Panc1 (cell line): ENCODE measurements around the gene SCNN1B. TPM values are rescaled to one million over a fixed set of nuclear protein-coding genes. Genes with fewer than 3 reads are reported as not detected.

Experiments
- ATAC-seq: fragments of 200-7000 bp; cut with Tn5 transposase; 2 replicates; pipeline ENCODE4 v1.9.1; 2020; ENCODE audit warnings: mild to moderate bottlenecking, moderate library complexity
- BruUV-seq: library from RNA; stranded (reverse); fragments of 400-500 nt; replicated peaks from 2 replicates; lab custom pipeline; 2021; lab: Mats Ljungman, UMichigan
- CTCF ChIA-PET: fragments of 300-600 bp; sonication (Branson Sonifier 250); formaldehyde crosslinking; loops from one replicate; lab custom pipeline; 2022; ENCODE audit warnings: antibody characterized with exemption; lab: Charles Lee
- POLR2A ChIA-PET: fragments of 300-600 bp; sonication (Branson Sonifier 250); formaldehyde crosslinking; loops from one replicate; lab custom pipeline; 2022; ENCODE audit warnings: antibody characterized with exemption; lab: Charles Lee
- DNase-seq: peaks from one replicate; pipeline ENCODE4 v3.0.0-alpha.2; 2010; ENCODE audit warnings: low read depth, low spot score
- H3K27ac ChIP-seq: 2 replicates; pipeline ENCODE4 v1.5.1; 2011; ENCODE audit warnings: mild to moderate bottlenecking, low read length, inconsistent platforms
- H3K27me3 ChIP-seq: fragments of 200-500 bp; sonication (Bioruptor generic); 2 replicates; pipeline ENCODE4 v1.6.0; 2014; ENCODE audit warnings: low read length, inconsistent platforms; ENCODE audit not compliant: control insufficient read depth, insufficient read depth
- H3K36me3 ChIP-seq: fragments of 200-500 bp; sonication (Bioruptor generic); 2 replicates; pipeline ENCODE4 v1.5.1; 2014; ENCODE audit warnings: inconsistent platforms, mild to moderate bottlenecking, low read length, moderate library complexity; ENCODE audit not compliant: control insufficient read depth, insufficient read depth
- H3K4me1 ChIP-seq: 2 replicates; pipeline ENCODE4 v1.5.1; 2011; ENCODE audit warnings: inconsistent platforms, mild to moderate bottlenecking, low read length, moderate library complexity; ENCODE audit not compliant: control insufficient read depth, insufficient read depth
- H3K4me3 ChIP-seq, 2 experiments: 2 replicates each; pipeline ENCODE4 v1.5.1; 2011 to 2012; ENCODE audit warnings: low read depth in 2 of 2, low read length in 2 of 2, mild to moderate bottlenecking in 2 of 2, inconsistent platforms in 1 of 2, moderate library complexity in 1 of 2
- H3K9me3 ChIP-seq: fragments of 200-500 bp; sonication (Bioruptor generic); 2 replicates; pipeline ENCODE4 v1.5.1; 2014; ENCODE audit warnings: low read depth, mild to moderate bottlenecking, inconsistent platforms, low read length, moderate library complexity; ENCODE audit not compliant: control insufficient read depth, insufficient read depth
- POLR2AphosphoS5 ChIP-seq: IDR thresholded peaks from 2 replicates; pipeline ENCODE4 v1.6.1; 2012; ENCODE audit warnings: mild to moderate bottlenecking, low read depth, low read length, moderate library complexity
- SIN3A ChIP-seq: IDR thresholded peaks from 2 replicates; pipeline ENCODE4 v1.6.1; 2012; ENCODE audit warnings: low read depth, mild to moderate bottlenecking, low read length, moderate library complexity, borderline replicate concordance; ENCODE audit not compliant: insufficient read depth
- TCF7L2 ChIP-seq: IDR thresholded peaks from 2 replicates; pipeline ENCODE4 v1.6.1; 2011; ENCODE audit warnings: mild to moderate bottlenecking, low read depth, low read length, inconsistent platforms
- in situ Hi-C: cut with HindIII; loops from 2 replicates; pipeline ENCODE4 v1.10.0; 2016; ENCODE audit warnings: low sequenced_read_pairs, low pct_unique_long_range_greater_than_20kb
- intact Hi-C: fragments of 100-400 bp; cut with micrococcal nuclease; formaldehyde crosslinking; loops from one replicate; pipeline ENCODE4 v1.10.0; 2022; ENCODE audit not compliant: unreplicated experiment
- total RNA-seq: library from RNA; stranded (reverse); gene quantifications from one replicate; pipeline ENCODE4 v1.2.1, GENCODE V29; 2021; ENCODE audit not compliant: unreplicated experiment
- TF ChIP-seq, protein P1 (sequence below), 2 experiments: IDR thresholded peaks; 2 replicates each; pipeline ENCODE4 v1.6.1; 2011 to 2012; ENCODE audit warnings: low read depth in 2 of 2, control low read depth in 1 of 2, low read length in 1 of 2, mild to moderate bottlenecking in 1 of 2, moderate library complexity in 1 of 2; ENCODE audit not compliant: insufficient read depth in 1 of 2
- TF ChIP-seq, protein P2 (sequence below): fragments of 450-650 bp; IDR thresholded peaks from 2 replicates; pipeline ENCODE4 v1.5.1; 2017; ENCODE audit warnings: mild to moderate bottlenecking

SCNN1B gene
- total RNA-seq, 1 experiment from 2014 or later, result 10.7 TPM

DNA sequence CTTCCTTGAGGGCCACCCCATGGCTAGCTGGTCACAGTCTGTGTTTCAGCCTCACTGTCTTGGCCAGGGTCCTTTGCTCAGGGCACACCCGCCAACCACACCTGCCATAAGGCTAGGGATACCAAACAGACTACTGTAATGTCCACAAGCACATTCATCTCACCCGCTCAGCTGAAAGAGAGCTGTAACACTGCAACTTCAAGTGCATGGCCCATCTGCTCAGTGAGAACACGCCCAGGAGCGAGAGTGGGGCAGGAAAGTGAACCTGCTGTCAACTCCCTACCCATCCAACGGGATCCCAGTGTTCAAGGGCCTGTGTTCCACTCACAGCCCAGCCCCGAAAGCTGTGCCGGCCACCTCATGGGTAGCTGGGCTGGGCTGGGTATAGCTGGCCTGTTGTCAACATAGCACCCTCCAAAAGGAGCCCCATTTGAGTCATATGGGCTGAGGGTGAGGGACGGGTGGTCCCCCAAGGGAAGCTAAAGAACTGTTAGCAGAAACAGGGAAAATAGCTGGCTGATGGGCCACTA, 55.7 kb downstream of the SCNN1B start:
- CTCF ChIA-PET, result no interaction called here
- DNase-seq (no peak), ATAC-seq (no peak)
- H3K36me3 ChIP-seq, result no peaks in the 10 kb centered on the region
- in situ Hi-C loops, result no loop called here
- TF ChIP-seq TCF7L2, result no peak
- TF ChIP-seq, protein P1, sequence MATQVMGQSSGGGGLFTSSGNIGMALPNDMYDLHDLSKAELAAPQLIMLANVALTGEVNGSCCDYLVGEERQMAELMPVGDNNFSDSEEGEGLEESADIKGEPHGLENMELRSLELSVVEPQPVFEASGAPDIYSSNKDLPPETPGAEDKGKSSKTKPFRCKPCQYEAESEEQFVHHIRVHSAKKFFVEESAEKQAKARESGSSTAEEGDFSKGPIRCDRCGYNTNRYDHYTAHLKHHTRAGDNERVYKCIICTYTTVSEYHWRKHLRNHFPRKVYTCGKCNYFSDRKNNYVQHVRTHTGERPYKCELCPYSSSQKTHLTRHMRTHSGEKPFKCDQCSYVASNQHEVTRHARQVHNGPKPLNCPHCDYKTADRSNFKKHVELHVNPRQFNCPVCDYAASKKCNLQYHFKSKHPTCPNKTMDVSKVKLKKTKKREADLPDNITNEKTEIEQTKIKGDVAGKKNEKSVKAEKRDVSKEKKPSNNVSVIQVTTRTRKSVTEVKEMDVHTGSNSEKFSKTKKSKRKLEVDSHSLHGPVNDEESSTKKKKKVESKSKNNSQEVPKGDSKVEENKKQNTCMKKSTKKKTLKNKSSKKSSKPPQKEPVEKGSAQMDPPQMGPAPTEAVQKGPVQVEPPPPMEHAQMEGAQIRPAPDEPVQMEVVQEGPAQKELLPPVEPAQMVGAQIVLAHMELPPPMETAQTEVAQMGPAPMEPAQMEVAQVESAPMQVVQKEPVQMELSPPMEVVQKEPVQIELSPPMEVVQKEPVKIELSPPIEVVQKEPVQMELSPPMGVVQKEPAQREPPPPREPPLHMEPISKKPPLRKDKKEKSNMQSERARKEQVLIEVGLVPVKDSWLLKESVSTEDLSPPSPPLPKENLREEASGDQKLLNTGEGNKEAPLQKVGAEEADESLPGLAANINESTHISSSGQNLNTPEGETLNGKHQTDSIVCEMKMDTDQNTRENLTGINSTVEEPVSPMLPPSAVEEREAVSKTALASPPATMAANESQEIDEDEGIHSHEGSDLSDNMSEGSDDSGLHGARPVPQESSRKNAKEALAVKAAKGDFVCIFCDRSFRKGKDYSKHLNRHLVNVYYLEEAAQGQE (IDR thresholded peaks at IDR 0.05; ENCODE audit: insufficient read depth in 1 of 2, low read depth in 2 of 2, low read length in 1 of 2), result no peak
- TF ChIP-seq POLR2AphosphoS5, result no peak
- TF ChIP-seq SIN3A, result no peak
- TF ChIP-seq, protein P2, sequence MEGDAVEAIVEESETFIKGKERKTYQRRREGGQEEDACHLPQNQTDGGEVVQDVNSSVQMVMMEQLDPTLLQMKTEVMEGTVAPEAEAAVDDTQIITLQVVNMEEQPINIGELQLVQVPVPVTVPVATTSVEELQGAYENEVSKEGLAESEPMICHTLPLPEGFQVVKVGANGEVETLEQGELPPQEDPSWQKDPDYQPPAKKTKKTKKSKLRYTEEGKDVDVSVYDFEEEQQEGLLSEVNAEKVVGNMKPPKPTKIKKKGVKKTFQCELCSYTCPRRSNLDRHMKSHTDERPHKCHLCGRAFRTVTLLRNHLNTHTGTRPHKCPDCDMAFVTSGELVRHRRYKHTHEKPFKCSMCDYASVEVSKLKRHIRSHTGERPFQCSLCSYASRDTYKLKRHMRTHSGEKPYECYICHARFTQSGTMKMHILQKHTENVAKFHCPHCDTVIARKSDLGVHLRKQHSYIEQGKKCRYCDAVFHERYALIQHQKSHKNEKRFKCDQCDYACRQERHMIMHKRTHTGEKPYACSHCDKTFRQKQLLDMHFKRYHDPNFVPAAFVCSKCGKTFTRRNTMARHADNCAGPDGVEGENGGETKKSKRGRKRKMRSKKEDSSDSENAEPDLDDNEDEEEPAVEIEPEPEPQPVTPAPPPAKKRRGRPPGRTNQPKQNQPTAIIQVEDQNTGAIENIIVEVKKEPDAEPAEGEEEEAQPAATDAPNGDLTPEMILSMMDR, result no peak
- H3K27me3 ChIP-seq, result no peaks in the 10 kb centered on the region
- no peaks in the 10 kb centered on the region for H3K9me3 ChIP-seq
- BruUV-seq, result no TSS peak
- intact Hi-C loops, result no loop called here
- peaks cover 14% of the 10 kb centered on the region for H3K4me1 ChIP-seq
- H3K4me3 ChIP-seq, result no peak overlapping the region
- H3K27ac ChIP-seq, result no peak overlapping the region
- POLR2A ChIA-PET, result no interaction called here

DNA sequence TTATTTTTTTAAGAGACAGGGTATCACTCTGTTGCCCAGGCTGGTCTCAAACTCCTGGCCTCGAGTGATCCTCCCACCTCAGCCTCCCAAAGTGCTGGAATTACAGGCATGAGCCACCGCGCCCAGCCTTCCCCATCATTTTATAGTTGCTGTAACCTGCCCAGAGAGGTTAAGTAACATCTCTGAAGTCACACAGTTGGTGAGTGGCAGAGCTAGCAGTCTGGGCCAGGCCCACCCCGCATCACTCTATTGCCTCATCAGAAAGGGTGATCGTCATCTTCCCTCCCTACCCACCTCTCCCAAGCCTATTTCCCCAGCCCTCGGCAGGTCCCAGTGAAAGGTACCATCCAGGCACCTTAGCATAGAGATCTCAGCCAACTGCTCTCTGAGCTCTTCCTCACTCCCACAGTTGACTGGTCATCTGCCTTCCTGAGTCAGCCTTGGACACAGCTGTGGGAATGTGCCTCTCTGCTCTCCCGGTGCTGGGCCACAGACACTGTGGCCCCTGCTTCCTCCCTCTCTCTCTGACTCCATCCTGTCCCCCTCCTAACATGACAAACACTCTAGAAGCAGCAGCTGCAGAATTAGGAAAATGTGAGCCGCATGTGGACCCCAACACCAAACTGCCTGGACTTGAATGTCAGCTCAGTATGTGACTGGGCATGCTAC, 57.1 kb downstream of the SCNN1B start:
- Histone ChIP-seq H3K36me3 (no peaks in the 10 kb centered on the region), H3K27me3 (no peaks in the 10 kb centered on the region), H3K9me3 (no peaks in the 10 kb centered on the region), H3K4me3 (no peak overlapping the region), H3K4me1 (peaks cover 18% of the 10 kb centered on the region), H3K27ac (no peak overlapping the region)
- CTCF ChIA-PET, result interaction anchor here (0.6 kb wide), 1 partner anchor 73 kb away, joined by 3 read pairs; no protein-coding TSS in a partner anchor
- TF ChIP-seq SIN3A, result no peak
- TF ChIP-seq, protein P1 (IDR thresholded peaks at IDR 0.05; ENCODE audit: insufficient read depth in 1 of 2, low read depth in 2 of 2, low read length in 1 of 2), result no peak
- TF ChIP-seq POLR2AphosphoS5, result no peak
- TF ChIP-seq, protein P2, result no peak
- no peak for TF ChIP-seq TCF7L2
- POLR2A ChIA-PET, result interaction anchor here (0.6 kb wide), 1 partner anchor 198 kb away, joined by 5 read pairs; the partner anchor contains the start of genes EARS2 and UBFD1
- in situ Hi-C loops (no loop called here), intact Hi-C loops (no loop called here)
- BruUV-seq, result no TSS peak
- DNase-seq, result no peak
- ATAC-seq, result no peak
